SKM-1 treated with dmso at 0.1 percent for 144 hours (cell line): ENCODE data around the gene DDN.

Experiments
- DNase-seq: peaks from one replicate; lab custom pipeline; 2025; ENCODE audit not compliant: unreplicated experiment; lab: John Stamatoyannopoulos, UW

The DDN gene

DNA sequence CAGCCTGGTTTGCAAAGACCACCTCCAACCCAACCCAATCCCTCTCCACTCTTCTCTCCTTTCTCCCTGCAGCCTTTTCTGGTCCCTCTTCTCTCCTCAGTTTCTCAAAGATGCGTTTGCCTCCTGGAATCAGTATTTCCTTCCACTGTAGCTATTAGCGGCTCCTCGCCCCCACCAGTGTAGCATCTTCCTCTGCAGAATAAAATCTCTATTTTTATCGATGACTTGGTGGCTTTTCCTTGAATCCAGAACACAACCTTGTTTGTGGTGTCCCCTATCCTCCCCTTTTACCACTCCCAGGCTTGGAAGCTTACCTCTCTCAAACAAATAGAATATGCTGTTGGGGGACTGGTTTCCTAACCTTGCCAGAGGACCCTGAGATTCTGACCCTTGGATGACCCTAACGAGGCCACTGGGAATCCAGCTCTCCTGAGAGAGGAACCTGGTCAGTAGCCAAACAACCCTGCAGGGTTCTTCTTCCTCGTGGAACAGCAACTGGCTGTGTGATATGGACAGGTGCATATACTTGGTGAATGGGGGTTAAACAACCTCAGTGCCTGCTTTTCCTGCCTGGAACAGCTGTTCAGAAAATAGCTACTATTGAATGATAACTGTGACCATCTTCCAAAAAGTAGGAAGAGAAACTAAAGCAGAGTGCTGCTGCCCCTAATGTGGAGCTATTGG is 16.6 kb downstream of the DDN start:
- no peak for DNase-seq

DNA sequence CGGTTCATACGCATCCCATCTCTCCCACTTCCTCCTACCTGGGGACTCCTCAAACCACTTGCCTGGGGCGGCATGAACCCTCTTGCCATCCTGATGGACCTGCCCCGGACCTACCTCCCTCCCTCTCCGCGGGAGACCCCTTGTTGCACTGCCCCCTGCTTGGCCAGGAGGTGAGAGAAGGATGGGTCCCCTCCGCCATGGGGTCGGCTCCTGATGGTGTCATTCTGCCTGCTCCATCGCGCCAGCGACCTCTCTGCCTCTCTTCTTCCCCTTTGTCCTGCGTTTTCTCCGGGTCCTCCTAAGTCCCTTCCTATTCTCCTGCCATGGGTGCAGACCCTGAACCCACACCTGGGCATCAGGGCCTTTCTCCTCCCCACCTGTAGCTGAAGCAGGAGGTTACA is 17.4 kb downstream of the DDN start:
- no peak for DNase-seq

DNA sequence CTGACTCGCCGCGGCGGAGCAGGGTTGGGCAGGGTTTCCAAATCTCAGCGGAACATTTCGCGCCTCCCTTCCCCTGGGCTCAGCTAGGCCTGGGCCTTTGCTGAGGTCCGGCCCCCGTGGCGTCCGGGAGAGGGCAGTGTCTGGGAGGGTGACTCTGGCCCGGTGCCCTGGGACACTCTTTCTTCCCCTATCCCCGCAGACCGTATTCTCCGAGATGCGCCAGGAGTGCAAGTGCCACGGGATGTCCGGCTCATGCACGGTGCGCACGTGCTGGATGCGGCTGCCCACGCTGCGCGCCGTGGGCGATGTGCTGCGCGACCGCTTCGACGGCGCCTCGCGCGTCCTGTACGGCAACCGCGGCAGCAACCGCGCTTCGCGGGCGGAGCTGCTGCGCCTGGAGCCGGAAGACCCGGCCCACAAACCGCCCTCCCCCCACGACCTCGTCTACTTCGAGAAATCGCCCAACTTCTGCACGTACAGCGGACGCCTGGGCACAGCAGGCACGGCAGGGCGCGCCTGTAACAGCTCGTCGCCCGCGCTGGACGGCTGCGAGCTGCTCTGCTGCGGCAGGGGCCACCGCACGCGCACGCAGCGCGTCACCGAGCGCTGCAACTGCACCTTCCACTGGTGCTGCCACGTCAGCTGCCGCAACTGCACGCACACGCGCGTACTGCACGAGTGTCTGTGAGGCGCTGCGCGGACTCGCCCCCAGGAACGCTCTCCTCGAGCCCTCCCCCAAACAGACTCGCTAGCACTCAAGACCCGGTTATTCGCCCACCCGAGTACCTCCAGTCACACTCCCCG is 18.0 kb downstream of the DDN start:
- DNase-seq = no peak

DNA sequence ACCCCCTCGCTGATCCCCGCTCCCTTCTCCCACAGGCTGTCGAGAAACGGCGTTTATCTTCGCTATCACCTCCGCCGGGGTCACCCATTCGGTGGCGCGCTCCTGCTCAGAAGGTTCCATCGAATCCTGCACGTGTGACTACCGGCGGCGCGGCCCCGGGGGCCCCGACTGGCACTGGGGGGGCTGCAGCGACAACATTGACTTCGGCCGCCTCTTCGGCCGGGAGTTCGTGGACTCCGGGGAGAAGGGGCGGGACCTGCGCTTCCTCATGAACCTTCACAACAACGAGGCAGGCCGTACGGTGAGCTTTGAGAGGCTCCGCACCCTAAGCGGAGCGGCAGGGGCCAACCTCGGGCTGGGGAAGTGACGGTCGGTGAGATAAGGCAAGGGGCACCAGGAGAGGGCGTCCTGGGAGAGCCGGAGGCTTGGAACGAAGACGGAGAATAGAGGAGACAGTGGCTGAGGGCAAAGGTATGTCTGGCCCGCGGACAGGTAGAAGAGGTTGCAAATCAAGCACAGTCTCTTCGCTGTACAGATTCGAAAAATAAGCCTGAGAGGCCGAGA is 18.7 kb downstream of the DDN start:
- no peak for DNase-seq

DNA sequence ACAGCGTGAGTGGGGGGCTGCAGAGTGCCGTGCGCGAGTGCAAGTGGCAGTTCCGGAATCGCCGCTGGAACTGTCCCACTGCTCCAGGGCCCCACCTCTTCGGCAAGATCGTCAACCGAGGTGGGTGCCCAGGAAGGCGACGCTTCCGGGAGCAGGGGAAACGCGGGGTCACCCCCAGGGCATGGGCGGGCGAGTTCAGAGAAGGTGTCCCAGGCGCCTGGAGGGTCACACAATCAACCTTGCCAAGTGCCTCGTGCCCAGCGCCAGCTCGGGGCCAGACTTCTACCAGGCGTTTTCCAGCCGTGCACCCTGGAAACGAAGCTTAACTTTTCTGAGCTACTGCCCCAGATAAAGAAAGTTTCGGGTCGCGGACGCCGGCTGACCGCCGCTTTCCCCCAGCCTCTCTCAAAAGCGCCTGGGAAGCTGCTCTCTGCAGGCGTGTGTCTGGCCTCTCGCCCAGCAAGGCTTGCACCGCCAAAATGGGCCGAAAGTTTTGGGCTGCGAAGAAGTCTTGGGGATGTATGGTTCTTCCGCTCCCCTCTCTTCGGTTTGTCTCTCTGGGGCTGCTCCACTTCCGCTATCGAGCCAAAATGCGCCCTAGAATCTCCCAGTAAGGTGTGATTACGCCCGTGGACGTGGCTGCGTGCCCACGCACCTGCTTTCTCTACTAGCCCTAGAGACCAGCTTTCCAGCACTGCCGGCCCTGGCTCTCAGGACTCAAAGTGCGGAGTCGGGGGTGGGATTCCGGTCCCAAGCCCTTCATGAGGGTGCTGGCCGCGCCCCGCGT is 19.4 kb downstream of the DDN start:
- no peak for DNase-seq

DNA sequence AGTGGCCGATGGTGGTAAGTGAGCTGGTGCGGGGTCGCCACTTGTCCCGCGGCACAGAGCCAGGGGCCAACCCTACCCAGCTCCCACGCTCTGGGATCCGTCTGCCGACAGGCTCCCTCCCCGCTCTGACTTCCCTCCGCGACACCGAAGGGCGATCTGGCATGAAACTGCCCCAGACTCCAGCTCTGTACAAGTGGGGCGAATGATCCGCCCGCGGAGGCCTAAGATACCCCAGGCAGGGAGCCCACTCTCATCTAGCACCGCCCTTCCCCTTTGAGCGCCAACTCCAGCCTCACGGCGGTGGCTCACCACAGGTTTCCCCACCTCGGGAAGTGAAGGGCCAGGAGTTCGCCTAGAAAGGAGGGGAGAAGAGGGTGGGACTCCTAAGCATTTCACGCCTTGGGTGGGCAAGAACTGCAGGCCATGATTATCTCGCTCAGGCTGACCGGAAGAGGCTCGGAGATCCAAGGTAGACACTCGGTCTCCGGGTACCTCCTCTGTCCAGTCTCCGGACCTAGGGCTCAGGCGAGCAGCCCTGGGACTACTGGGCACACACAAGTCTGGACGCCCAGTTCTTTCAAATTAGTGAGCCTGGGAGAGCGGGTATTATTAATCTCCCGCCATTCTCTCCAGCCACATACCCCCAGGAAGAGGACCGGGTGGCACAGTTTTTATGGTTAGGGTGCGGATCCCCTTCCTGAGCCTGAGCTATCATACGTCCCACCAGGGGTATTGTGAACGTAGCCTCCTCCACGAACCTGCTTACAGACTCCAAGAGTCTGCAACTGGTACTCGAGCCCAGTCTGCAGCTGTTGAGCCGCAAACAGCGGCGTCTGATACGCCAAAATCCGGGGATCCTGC is 20.2 kb downstream of the DDN start:
- no peak for DNase-seq

DNA sequence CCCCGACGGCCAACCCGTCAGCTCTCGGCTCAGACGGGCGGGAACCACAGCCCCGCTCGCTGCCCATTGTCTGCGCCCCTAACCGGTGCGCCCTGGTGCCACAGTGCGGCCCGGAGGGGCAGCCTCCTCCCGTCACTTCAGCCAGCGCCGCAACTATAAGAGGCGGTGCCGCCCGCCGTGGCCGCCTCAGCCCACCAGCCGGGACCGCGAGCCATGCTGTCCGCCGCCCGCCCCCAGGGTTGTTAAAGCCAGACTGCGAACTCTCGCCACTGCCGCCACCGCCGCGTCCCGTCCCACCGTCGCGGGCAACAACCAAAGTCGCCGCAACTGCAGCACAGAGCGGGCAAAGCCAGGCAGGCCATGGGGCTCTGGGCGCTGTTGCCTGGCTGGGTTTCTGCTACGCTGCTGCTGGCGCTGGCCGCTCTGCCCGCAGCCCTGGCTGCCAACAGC is 20.9 kb downstream of the DDN start, which contains the start of gene WNT1:
WNT1 (plus strand) TSS at position 32 of the 450 bp plus-strand sequence; CDS start at position 361, 329 bp downstream.
- DNase-seq = no peak

DNA sequence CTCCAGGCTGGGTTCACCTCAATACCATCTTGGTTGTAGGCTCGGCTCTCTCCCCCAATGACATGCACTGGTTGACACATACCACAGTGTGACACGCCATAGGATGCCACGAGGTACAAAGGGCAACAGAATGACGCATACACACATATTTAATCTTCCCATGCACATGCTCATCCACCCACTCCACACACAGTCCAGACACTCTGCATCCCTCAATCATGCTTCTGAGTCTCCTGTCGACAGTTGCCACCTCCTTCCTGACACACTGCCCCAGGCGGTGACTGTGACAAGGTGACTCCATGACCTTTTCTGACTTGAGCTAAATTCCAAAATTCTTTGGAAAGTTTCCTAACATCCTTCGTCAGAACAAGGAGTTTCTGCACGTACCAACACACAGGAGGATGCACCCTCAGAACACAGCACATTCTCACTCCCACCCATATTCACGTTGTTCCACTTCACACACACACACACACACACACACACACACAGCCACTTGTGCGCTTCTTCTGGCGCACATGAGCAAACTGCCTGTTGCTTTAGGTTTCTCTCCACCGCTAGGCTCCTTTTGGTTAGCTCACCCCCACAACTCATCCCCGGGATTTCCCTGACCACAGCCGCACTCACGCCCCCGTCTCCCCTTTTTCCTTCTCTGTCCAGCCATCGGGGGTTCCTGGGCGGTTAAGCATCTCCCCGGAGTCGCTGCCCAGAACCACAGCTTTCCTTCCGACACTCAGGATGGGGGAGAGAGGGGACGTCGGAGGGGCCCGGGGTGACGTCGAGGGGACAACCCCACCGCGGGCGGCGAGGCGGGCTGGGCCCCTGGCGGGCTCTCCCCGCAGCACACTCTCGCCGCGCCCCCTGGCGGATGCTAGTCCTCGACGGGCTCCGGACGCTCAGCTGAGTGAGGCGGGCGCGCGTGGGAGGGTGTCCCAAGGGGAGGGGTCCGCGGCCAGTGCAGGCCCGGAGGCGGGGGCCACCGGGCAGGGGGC is 21.6 kb downstream of the DDN start:
- no peak for DNase-seq

DNA sequence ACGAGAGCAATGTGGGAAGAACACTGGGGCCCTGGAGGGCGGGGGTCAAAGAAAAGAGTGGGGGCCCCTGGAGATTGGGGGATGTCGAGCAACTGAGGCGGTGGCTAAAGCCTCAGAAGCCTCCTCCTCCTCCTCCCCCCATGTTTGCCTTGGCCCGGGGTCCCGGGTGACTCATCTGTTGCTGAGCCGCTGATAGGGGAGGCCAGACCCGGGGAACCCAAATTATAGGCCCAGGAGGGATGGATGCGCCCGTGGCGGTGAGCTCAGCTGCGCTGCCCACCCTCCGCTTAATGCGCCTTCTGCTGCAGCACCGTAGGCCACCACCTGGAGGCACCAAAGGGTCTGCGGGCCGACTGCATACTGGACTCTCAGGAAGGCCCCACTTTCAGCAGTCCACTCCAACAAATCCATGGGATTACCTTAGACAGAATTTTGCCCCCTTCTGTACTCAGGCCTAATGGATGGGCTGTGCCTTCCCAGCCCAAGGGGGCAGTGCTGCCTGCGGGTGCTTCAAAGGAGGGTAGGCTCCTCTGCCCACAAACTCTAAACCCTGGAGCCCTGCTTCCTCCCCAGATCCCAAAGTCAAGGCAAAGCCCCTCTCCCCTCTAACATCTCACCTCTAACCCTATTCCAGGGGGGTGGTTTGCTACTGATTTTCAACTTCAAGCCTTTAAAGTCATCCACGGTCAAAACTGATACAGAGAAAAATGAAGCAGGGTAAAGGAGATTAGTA is 25.1 kb downstream of the DDN start:
- no peak for DNase-seq

DNA sequence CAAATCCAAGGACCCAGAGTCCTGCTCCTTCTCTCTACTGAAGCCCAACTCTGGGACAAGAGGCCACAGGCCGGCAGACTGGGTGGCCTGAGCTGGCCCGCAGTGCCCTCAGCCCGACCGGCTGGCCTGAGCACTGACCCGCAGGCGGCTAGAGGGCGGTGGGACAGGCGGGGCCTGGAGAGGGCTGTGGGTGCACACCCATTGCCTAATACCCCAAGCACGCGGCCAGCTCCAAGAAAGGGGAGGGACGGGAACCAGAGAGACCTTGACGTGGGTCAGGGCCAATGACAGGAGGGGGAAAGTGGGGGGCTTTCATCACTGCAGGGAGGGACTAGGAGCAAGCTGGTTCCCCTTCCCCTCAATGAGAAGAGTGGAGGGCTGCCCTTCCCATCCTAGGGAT is 25.6 kb downstream of the DDN start:
- DNase-seq = no peak

DNA sequence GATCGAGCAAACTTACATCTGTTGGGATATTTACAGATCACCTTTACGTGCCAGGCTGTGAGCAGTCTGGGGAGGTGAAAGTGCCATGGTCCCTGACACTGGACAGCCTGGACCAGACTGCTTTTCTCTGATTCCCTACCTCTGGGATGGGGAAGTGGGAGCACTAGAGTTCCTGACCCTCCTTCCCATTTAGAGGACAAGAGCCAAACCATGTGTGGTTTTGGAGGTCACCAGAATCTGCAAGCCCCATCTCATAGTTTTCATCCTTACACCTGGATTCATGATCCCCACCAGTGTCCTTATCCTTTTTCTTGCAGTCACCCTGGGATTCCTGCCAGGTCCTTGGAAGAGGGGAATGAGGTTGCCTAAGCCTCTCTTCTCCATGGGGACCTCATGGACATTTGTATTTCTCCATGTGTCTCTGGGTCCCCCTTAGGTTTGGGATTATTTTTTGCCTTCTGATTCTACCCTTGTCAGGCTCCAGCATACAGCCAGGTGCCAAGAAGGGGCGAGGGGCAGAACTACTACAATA is 26.2 kb downstream of the DDN start:
- no peak for DNase-seq

DNA sequence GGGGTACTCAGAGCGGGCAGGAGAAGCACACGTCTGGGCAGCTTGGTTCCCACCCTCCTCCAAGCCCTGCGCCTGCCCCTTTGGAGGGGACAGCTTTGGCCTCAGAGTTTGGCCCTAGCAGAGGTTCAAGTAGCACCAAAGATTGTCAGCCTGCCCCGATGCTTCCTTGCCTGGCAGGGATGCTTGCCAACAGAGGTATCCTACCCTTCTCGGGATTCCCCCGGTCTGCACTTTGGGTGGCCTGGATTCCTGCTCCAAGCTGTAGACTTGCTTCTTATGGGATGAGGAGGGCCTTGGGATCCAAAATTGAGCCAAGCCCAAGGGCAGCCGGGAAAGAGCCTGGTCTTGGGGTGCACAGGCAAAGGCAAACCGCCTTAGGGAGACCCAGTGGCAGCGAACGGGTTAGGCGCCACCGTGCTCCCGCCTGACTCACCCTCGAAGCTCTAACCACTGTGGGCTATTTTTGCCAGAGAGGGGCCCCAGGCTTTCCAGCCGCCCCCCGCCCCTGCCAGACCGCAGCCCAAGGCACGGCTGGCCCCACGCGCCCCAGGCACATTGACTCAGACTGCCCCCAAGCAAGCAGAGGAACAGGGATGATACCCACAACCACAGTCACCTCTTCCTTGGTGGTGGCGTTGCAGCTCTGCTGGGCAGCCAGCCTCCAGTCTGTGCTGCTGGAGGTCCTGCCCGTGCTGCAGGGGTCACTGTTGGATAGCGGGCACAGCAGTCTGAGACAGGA is 26.8 kb downstream of the DDN start:
- DNase-seq = peak; percentile 21

DNA sequence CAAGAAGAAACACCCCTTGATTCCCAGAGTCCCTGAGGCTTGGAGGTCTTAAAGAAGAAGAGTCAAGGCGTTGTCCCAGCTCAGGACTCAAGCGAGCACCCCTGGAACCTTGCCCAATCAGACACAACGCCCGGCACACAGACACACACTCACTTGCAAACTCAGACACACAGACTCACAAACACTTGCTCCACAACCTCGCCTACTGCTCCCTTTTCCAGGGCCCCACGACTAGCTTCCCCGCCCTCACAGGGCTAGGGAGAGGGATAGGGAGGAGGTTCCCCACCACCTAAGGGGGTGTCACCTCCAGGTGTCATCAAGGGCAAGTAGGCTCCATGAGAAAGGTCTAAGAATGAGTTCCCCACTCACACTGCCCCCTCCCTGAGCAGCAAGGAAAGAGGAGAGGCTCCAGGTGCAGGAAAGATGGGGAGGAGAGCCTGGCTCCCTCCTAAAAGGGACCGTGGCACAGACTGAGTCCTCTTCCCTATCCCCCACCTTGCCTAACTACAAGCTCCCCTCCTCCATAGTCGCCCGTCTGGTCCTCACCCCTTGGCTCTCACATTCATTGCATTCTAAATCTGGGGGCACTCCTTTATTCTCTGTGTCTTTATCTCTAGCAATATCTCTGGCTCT is 28.4 kb downstream of the DDN start:
- DNase-seq = no peak

DNA sequence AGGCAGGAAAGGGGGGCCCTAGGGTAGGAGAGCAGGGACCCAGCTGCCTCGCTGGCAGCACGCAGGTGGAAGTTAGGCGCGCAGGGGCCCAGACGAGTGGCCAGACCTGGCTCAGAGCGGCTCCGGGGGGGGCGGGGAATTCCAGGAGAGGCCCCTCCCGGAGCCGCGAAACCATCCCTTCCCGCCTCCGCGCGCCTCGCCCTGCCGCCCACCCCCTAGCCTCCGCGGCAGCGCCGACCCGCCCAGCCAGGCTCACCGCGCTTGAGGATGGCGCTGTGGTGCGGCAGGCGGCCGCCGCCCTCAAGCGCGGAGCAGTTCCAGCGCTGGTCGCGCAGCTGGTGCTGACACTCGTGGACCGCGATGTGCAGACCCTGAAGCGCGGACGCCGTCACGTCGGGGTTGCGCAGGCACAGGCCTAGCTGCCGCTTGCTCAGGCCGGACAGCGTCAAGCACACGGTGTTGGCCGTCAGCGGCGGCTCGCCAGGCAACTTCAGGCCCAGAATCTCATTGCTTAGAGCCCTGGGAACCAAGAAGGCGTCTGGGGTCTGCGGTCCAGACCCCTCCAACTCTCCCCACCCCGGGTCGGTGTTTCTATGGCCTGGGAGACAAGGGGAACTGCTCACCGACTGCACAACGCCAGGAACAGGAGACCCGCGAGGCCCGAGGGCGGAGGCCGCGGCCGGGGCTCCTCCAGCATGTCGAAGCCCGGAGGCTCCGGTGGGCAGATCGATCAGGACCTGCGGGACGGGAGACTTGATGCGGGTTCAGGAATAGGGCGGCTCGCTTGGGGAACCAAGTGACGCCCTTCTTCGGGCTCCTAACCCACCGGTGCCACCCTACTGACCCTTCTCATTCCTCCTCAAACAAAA is 29.1 kb downstream of the DDN start:
- no peak for DNase-seq

DNA sequence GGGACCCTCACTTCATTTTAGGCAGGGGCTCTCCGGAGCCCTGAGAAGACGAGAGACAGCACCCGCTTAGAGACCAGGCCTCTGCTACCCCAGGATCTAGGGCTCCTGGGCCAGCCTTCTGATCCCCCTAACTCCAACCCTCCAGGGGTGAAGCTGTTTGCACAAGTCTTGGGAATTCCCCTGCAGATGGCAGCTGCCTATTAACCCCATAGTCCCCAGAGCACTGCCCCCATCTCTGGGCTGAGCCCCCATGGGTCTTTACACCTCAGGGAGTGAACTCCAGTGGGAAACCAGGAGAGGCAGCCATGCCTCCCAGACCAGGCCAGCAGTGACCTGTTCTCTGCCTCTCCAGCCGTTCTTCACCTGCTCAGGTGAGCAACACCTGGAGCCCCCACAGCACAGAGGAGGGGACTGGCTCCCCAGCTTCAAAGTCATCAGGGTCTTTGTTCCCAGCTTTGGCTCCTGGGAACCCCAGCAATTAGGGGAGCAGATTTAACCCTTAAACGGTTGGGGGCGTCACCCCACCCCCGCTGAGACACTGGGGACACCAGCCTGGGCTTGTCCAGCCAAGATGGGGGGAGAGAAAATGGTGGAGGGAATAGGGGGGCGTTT is 29.9 kb downstream of the DDN start:
- no peak for DNase-seq

DNA sequence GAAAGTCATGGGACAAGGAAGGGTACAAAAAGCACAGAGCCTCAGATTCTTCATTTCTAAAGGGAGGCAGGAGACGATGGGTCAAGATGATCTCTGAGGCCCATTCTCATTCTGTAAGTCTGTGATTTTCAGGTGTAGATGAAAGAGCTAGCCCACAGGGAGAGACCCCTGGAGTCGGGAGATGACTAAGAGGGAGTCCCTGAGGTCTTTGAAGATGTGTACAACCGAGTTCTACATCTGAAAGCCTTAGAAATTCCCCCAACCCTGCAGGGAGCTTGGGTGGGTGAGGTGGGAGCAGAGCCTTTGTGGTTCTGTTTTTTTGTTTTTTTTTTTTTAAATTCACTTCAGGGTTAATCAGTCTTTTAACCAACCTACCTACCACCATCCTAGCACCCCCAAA is 30.7 kb downstream of the DDN start:
- DNase-seq = no peak
